ENCODE data around the gene UBE2H.
"Not testable (repeated sequence)": the region's sequence is repeated elsewhere in the genome, so short reads cannot be mapped to it uniquely, and the experiment has no call there.

The UBE2H gene

GRCh38 chr7:129952653-129953560, at the start of gene UBE2H:
UBE2H (minus strand) TSS chr7:129952960; CDS start chr7:129952555, 405 bp downstream.
- DNase-seq = peak; percentile 89 to 90

GRCh38 chr7:129998446-129998845, 45.7 kb upstream of the UBE2H start:
- DNase-seq = no peak

- no peak for DNase-seq
These were observed 44.5 kb upstream of the UBE2H start for GRCh38 chr7:129997285-129997684.

GRCh38 chr7:129993275-129993674, 40.5 kb upstream of the UBE2H start:
- DNase-seq = no peak

GRCh38 chr7:129990403-129991192, 37.8 kb upstream of the UBE2H start:
- no peak for DNase-seq

- no peak for DNase-seq
These were observed 36.7 kb upstream of the UBE2H start for GRCh38 chr7:129989466-129989865.

- no peak for DNase-seq
These were observed 33.8 kb upstream of the UBE2H start for GRCh38 chr7:129986600-129986999.

- DNase-seq = no peak
These were observed 27.9 kb upstream of the UBE2H start for GRCh38 chr7:129980667-129981066.

GRCh38 chr7:129975309-129975708, 22.5 kb upstream of the UBE2H start:
- peak; percentile 44 to 64 for DNase-seq

- DNase-seq = no peak
These were observed 18.1 kb upstream of the UBE2H start for GRCh38 chr7:129970816-129971215.

- no peak for DNase-seq
These were observed 17.2 kb upstream of the UBE2H start for GRCh38 chr7:129969881-129970446.

- DNase-seq = no peak
These were observed 16.0 kb upstream of the UBE2H start for GRCh38 chr7:129968592-129969383.

GRCh38 chr7:129960204-129960475, 7.4 kb upstream of the UBE2H start:
- DNase-seq = not testable (repeated sequence)

GRCh38 chr7:129959471-129960203, 6.9 kb upstream of the UBE2H start:
- DNase-seq = no peak

- no peak for DNase-seq
These were observed 6.1 kb upstream of the UBE2H start for GRCh38 chr7:129958643-129959470.

- no peak for DNase-seq
These were observed 3.3 kb upstream of the UBE2H start for GRCh38 chr7:129955993-129956543.

- peak in 1 of 2 experiments; percentile 42 for DNase-seq
These were observed 591 bp downstream of the UBE2H start for GRCh38 chr7:129952086-129952652.

GRCh38 chr7:129951226-129952085, 1.3 kb downstream of the UBE2H start:
- no peak for DNase-seq

- DNase-seq = no peak
These were observed 1.9 kb downstream of the UBE2H start for GRCh38 chr7:129950933-129951225.

Measured in NCI-H2081 (cell line).